Right lobe of liver (tissue), 6 donors: Measurements from ENCODE around the gene CDON. TPM values are rescaled to one million over a fixed set of nuclear protein-coding genes. Genes with fewer than 3 reads are reported as not detected.
A peak's percentile ranks its signal among the peaks of the same experiment; 100 is the strongest.

Experiments
- ATAC-seq, 4 donors: fragments of 200-7000 bp; cut with Tn5 transposase; one replicate each; pipeline ENCODE4 v1.9.1; 2020; ENCODE audit warnings: mild to moderate bottlenecking in 4 of 4, moderate library complexity in 4 of 4
- DNase-seq, 3 donors: peaks; one replicate each; pipeline ENCODE4 v3.0.0-alpha.2; 2020
- H3K27ac ChIP-seq, 3 donors: fragments of 200-600 bp; one replicate each; pipeline ENCODE4 v1.8.0; 2022
- H3K27me3 ChIP-seq, 2 donors: fragments of 200-600 bp; one replicate each; pipeline ENCODE4 v1.8.0; 2022
- H3K36me3 ChIP-seq, 4 donors: fragments of 200-600 bp; sonication (generic) in 1 of 4; one replicate each; pipeline versions ENCODE4 v1.5.1 to v1.8.0; 2017 to 2022; ENCODE audit warnings: control low read depth in 1 of 4
- H3K4me1 ChIP-seq, 4 donors: fragments of 200-600 bp; sonication (generic) in 1 of 4; one replicate each; pipeline versions ENCODE4 v1.5.1 to v1.8.0; 2017 to 2022; ENCODE audit warnings: control low read depth in 1 of 4
- H3K4me3 ChIP-seq, 3 donors: fragments of 200-600 bp; one replicate each; pipeline ENCODE4 v1.8.0; 2022
- H3K9me3 ChIP-seq, 4 donors: fragments of 200-600 bp; sonication (generic) in 1 of 4; one replicate each; pipeline versions ENCODE4 v1.5.1 to v1.8.0; 2017 to 2022; ENCODE audit warnings: control low read depth in 1 of 4
- POLR2A ChIP-seq: fragments of 450-650 bp; IDR thresholded peaks from one replicate; pipeline ENCODE4 v1.6.1; 2017; ENCODE audit warnings: antibody characterized with exemption, mild to moderate bottlenecking
- WGBS: methylation state at CpG from one replicate; pipeline ENCODE4 v1.1.6; 2018; ENCODE audit warnings: low coverage, low lambda C conversion rate; ENCODE audit not compliant: insufficient coverage; ENCODE audit errors: missing lambda C conversion rate; 5-methylcytosine and 5-hydroxymethylcytosine counted together
- intact Hi-C, 2 donors: fragments of 100-400 bp; cut with DNase I; formaldehyde crosslinking; loops; one replicate each; pipeline versions ENCODE4 v1.11.2 to v1.14.1; 2022
- total RNA-seq, 6 experiments: library from RNA; depleted of rRNA in 2 of 6; stranded (reverse); fragments of >200 nt in 2 of 6; fragmentation: NEBNext Ultra II Directional in 3 of 6; extraction: Animal tissue kit (Norgen Biotek cat#: 25700) in 3 of 6; gene quantifications; one replicate each; pipeline versions ENCODE4 v1.1.0 to v1.2.4, GENCODE V29; 2016 to 2023
- TF ChIP-seq, protein P1 (sequence below), 4 donors: fragments of 200-600 bp in 3 of 4; fragments of 450-650 bp in 1 of 4; IDR thresholded peaks; one replicate each; pipeline versions ENCODE4 v1.5.1 to v1.8.0; 2016 to 2022; ENCODE audit warnings: antibody characterized with exemption in 4 of 4, mild to moderate bottlenecking in 2 of 4
- donor health status: DM: no; HTN: yes; CAD: no.
- donor health status: DM: no; HTN: no; CAD: no.
- donor health status: DM: no; HTN: no; CAD: no.
- donor health status: DM: no; HTN: yes; CAD: no.
- donor health status: DM: no; HTN: yes; CAD: no.

The CDON gene
- total RNA-seq, 6 experiments from 2014 or later, result 1.8 to 4.1 (median 3.3) TPM

DNA sequence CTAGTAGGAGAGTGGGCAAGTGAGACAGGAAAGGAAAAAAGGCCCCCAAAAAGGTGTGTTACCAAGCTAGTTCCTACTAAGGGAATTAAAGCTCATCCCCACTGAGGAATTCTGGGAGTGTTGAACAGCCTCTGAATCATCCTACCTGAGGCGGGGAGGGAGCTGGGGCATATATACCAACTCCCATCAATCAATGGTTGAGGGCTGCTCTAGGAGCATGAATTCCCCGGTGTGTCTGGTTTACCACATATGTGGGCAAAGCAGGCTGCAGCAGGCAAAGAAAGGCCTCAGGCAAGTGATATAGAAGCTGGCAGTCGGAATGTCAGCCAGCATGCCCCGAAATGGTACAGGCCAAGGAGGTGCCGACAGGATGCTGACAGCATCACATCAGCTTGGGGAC is 23.6 kb upstream of the CDON start:
- ATAC-seq (no peak), DNase-seq (no peak)
- intact Hi-C loops, result no loop called here
- H3K4me3 ChIP-seq, result no peak overlapping the region
- no peaks in the 10 kb centered on the region for H3K36me3 ChIP-seq
- TF ChIP-seq, protein P1, sequence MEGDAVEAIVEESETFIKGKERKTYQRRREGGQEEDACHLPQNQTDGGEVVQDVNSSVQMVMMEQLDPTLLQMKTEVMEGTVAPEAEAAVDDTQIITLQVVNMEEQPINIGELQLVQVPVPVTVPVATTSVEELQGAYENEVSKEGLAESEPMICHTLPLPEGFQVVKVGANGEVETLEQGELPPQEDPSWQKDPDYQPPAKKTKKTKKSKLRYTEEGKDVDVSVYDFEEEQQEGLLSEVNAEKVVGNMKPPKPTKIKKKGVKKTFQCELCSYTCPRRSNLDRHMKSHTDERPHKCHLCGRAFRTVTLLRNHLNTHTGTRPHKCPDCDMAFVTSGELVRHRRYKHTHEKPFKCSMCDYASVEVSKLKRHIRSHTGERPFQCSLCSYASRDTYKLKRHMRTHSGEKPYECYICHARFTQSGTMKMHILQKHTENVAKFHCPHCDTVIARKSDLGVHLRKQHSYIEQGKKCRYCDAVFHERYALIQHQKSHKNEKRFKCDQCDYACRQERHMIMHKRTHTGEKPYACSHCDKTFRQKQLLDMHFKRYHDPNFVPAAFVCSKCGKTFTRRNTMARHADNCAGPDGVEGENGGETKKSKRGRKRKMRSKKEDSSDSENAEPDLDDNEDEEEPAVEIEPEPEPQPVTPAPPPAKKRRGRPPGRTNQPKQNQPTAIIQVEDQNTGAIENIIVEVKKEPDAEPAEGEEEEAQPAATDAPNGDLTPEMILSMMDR (IDR thresholded peaks at IDR 0.05), result no peak
- TF ChIP-seq POLR2A, result no peak
- WGBS, result 40% methylated on average over 2 of the region's 5 CpGs
- H3K4me1 ChIP-seq, result peaks cover 0 to 30% (median 13%) of the 10 kb centered on the region in 4 donors
- no peaks in the 10 kb centered on the region for H3K9me3 ChIP-seq
- H3K27ac ChIP-seq, result no peak overlapping the region
- H3K27me3 ChIP-seq, result no peaks in the 10 kb centered on the region

DNA sequence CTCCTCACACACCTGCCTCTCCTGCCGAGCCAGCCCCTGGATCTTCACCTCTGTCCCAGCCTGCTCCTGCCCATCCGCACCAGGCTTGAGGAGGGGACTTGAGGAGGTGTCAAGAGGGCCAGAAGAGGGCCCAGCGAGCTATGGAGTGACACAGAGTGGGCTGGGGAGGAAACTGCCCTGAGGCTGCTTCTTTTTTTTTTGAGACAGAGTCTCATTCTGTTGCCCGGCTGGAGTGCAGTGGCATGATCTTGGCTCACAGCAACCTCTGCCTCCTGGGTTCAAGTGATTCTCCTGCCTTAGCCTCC is 21.9 kb upstream of the CDON start:
- H3K4me3 ChIP-seq, result no peak overlapping the region
- H3K27me3 ChIP-seq, result no peaks in the 10 kb centered on the region
- DNase-seq (no peak), ATAC-seq (no peak)
- no peaks in the 10 kb centered on the region for H3K9me3 ChIP-seq
- intact Hi-C loops, result no loop called here
- no peak for TF ChIP-seq POLR2A
- TF ChIP-seq, protein P1 (IDR thresholded peaks at IDR 0.05), result no peak
- peaks cover 0 to 36% (median 11%) of the 10 kb centered on the region in 4 donors for H3K4me1 ChIP-seq
- 71% methylated on average over 1 of the region's 4 CpGs for WGBS
- H3K36me3 ChIP-seq, result no peaks in the 10 kb centered on the region
- no peak overlapping the region for H3K27ac ChIP-seq

DNA sequence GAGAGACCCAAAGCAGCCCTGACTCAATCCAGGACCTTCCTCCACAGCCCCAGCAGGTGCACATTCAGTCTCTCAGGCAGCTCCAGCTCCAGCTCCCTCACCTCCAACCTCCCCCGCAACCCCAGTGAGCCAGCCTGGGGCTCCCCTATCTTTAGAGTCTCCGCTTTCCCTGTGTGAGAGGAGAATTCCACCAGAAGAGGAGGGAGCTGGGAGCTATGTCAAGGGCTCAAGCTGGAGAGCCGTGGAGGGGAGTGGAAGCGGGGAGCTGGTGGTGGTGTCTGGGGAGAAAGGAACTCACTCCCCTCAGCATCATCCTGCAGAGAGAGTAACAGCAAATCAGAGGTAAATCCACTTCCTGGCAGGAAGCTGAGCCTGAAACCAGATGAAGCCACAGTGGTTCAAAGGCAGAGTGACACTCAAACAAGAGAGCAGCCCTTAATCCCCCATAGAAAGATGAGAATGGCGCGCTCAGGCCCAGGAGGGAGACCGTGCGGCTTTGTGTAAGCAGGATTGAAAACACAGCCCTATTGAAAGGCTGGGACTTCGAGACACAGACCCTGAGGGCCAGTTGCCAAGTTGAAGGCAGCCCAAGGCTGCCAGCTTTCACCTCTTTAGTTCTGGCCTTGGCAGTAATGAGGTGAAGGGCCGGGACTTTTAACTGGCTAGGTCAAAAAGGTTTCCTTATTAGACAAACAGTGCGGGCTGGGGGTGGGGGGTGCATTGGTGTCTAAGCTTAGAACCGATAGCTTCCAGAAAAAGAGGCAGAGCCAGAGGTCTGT is 21.4 kb upstream of the CDON start:
- DNase-seq (no peak), ATAC-seq (peak in 2 of 4 donors; percentile 3 to 13)
- Histone ChIP-seq H3K36me3 (no peaks in the 10 kb centered on the region), H3K4me3 (no peak overlapping the region), H3K27me3 (no peaks in the 10 kb centered on the region), H3K9me3 (no peaks in the 10 kb centered on the region), H3K4me1 (peaks cover 0 to 31% (median 8%) of the 10 kb centered on the region in 4 donors), H3K27ac (no peak overlapping the region)
- TF ChIP-seq, protein P1 (IDR thresholded peaks at IDR 0.05), result no peak
- no peak for TF ChIP-seq POLR2A
- 65% methylated on average over 10 of the region's 12 CpGs for WGBS
- intact Hi-C loops, result no loop called here

DNA sequence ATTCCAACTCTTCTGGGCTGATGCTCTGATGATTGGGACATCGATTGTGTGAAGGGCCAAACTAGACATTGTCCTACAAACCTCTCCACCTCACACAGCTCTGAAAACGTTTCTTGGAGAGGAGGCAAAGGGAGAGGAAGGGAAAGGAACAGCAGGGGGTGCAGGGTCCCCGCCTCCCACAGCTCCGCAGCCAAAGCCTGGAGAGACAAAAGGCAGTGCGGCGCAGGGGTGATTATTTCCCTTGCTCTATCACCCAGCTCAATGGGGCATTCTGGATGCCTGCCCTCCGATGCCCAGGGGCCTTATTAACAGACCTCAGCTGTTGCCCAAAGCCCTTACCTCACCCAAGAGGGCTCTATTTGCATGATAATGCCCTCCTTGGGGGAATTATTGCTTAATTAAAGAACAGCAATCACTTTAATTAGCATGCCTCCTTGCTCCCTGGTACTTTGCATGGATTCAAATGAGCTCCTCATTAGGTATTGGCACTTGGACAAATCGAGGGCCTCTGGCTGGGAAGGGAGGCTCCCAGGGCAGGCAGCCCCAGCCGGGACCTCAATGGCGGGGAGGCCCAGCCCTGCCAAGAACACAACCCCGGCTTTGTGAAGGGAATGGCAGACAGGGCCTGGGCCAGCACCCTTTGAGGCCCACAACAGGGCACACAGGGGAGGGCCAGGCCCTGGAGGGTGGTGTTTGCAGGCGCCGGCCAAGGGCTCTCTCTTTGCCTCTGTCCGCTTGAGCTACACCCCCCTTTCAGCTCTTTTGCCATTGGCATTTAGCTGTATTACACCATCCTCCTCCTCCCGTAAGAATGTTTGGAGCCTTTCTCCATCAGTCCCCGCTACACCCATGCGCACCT is 19.8 kb upstream of the CDON start:
- Histone ChIP-seq H3K4me1 (peaks cover 0 to 21% (median 4%) of the 10 kb centered on the region in 4 donors), H3K4me3 (no peak overlapping the region), H3K36me3 (no peaks in the 10 kb centered on the region), H3K9me3 (no peaks in the 10 kb centered on the region), H3K27me3 (no peaks in the 10 kb centered on the region), H3K27ac (no peak overlapping the region)
- intact Hi-C loops, result no loop called here
- TF ChIP-seq, protein P1 (IDR thresholded peaks at IDR 0.05), result no peak
- no peak for TF ChIP-seq POLR2A
- DNase-seq (no peak), ATAC-seq (peak; percentile 45 to 85 (median 73))
- 76% methylated on average over 7 of the region's 17 CpGs for WGBS
